GM19240 (cell line): ENCODE data around the gene GSAP.

Source experiments
- DNase-seq: peaks from one replicate; pipeline ENCODE4 v3.0.0; 2011; ENCODE audit warnings: low spot score; ENCODE audit not compliant: insufficient read length

The GSAP gene

DNA sequence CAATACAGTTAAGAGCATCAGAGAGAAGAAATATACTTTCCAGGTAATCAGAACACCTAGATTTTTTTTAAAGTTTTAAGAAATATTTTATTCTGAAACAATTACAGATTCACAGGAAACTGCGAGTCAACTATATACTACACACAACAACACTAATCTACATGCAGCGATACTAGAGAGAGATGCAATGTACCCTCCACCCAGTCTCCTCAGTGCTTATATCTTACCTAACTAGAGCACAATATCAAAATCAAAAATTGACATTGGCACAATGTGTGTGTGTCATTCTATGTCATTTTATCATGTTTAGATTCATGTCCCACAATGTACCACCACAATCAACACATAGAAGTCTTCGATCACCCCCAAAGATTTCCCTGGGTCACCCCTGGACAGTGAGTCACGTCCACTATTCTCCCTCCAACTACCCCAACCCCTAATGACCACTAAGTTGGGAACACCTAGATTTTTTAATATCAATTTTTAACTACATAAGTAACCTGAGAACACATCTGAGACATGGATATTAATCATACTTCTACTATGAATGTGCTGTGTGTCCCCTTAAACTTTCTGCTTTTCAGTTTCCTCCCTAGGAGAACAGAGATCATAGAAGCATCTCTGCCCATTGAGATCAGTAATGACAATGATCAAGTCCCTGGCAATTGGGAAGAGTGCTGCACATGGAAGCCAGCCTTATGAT is 86.5 kb downstream of the GSAP start:
- DNase-seq = no peak

DNA sequence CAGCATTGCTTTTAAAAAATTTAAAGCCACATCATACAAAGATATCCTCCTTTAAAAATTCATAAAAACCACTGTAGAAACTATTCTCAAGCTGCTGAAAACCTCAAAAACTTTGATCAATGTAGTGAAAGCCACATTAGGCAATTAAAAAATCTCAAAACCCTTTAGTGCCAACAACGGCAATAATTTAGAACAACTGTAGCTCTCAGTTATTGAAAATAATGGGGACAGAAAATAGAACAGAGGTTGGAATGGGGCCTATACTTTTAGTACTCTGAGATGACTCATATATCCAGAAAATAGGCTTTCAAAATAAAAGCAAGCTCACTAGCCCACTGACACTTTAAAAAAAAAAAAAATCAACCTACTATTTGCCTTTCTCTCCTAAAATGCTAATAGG is 87.5 kb downstream of the GSAP start:
- no peak for DNase-seq

DNA sequence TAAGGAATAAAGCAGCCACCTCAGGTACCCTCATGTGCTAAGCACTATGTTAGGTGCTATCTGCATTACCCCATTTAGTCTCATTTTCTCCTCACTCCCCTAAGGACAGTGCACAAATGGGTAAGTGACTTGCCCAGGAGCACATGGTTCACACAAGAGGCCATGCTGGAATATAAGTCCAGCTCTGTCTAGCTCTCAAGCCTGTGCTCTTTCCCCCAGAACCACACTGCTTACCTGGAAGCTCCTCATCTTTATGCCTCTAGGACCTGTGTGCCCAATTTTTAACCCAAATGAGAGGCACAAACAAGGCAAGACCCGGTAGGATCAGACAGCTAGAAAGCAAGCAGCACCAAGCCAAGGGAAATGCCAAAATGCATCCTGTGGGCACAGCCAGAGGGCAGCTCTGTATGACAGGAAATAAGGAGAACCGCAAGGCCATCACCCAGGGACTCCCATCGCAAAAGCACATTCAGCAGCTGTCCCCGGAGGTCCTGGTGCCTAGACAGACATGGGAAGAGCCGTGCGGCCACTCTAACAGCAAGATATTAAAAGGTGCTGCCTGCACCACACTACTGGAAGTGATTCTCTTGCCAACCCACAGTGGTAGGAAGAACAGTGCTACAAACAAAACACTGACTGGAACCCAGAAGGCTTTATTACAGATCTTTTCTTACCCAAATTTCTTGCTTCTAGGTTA is 88.1 kb downstream of the GSAP start:
- DNase-seq = no peak

DNA sequence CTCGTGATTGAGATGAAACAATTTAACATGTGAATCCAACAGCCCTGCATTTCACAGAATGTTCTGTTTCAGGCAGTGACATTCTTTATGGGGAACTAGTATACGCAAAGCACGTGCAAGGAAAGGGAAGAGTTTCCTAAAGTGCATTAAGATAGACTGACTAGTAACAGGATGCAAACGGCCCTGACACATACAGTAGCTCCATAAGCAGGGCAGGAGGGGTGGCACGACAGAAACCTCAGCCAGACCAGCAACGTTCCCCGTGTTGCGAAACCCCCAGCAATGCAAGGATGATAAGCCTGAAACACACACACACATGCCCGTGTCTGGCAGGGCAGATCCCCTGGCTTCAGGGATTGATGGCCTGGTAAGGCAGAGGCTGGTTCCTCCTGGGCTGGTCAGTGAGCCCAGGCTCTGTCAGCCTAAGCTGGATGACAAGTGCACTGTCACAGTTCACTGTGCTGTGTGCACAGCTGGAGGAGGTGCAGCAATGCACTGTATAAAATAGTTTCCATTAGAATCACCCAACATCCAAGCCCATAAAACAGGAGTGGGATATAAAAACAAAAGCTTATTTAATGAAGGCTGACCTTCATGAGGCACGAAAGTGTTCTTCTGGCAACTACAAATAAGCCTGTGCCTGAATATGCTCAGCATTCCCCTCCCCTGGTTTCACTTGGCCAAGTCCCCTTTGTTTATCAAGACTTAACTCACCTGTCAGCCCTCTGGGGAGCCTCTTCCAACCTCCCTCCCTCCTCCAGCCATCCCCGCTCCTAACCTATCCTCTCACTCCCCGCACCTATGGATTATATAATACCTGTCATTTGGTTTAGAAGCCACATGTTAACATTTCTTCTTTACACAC is 88.8 kb downstream of the GSAP start:
- DNase-seq = no peak

DNA sequence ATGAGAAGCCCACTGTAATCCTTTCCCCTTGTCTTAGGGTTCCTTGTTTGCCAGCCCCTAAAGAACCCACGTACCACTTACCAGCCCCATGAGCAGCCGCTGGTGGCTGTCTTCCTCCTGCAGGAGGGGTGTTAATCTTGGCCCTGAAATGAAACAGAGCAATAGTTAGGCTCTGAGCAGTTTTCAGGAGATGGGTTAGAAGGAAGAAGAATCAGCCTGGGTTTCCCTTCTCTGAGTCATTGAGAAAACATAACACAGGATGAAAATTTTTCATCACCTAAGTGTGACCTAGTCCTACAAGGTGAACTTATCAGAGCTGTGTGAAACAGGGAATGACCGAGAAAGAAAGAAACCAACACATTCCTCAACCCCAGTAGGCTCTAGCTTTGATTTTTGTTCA is 90.0 kb downstream of the GSAP start:
- DNase-seq = no peak

DNA sequence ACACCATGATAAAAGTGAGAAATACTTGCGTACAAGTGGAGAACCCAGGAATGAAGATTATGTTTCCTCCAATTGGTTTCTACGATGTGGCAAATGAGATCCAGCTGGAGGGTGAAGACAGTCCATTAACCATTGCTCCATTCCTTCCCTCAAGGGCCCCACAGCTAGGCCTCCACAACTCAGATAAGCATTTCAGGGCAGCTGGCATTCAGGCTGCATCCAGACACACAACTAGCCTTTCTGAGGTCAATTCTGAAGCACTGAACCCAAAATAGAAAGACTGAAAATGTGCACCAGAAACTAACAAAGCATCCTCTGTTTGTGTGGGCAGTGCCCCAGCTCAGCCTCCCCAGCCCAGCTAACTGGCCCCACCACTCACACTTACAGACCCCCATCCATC is 94.8 kb downstream of the GSAP start:
- DNase-seq = no peak

DNA sequence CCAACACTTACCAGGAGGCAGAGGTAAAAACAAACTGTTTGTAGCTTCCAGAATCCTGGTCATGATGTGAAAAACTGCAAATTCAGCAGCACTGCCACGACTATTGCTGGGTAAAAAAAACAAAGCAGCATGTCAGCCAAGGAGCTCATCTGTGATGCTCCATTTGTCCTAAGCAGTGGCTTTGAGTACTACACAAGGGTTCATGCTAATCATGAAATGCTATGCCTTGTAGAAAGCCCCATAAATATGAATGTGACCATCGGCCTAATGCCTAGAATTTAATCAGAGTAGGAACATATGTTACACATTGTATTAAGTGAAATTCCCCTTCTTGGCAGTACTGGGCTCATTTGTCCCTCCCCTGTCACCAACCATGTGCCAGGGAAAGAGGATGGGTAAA is 95.4 kb downstream of the GSAP start:
- DNase-seq = no peak

DNA sequence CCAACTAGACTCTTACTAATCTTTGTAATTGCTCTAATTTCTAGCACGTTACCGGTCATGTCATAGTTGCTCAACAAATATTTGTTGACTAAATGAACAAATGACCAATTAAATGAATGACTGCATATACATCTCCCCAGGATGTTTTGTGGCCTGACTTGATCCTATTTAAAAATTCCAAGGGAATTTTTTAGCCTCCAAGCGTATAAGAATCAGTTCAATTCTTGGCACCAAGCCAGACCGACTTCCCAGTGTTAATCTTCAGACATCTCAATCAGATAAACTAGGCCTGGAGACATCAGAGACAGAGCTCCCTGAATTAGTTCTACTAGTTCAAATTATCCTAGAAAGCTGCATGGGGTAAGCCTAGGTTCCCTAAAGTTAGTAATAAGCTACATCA is 96.0 kb downstream of the GSAP start:
- no peak for DNase-seq

DNA sequence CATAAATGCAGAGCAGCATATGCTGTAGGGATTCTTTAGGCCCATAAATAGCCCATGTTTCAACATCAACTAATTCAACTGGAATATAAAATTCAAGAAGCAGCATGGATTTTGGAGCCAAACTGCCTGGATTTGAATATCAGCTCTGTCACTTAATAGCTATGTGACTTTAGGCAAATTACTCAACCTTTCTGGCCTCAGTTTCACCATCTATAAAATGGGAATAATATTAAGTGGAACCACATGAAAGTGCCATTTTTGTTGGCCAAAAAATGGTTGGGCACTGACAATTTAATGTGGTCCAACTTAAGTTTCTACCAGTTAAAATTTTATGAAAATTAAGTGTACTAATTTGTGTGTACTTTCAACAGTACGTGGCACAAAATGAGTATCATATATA is 98.1 kb downstream of the GSAP start:
- DNase-seq = no peak

DNA sequence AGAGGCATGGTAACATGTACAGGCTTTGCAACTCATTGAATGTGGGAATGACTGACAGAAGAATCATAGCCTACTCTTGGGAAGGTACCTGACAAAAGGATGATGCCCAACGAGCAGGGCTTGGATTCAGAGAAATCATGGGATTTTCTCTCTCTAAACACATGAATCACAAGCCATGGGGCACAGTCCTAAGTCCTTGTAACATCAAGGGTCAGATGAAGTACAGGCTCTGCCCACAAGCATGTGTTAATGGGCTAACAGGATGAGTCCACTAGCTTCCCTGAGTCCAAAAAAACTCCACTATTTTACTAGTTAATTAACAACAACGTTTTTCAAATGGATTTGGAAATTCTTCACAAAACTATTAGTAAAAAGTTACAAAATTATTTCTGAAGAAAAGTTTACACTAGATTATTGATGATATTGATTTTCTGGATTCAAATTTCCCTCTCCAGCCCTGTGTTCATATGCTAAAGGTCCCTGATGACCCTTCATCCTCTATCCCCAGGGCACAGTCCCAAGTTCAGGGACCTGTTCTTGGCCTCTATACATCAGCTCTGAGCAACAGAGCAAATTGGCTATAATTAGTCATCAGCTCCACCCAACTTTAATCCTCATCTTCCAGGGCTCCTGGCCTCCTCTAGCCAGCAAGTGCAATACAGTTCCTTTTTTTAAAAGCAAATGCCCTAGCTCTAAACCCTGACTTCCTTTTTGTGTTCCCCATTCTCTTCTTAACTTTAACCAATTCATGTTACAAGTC is 99.8 kb downstream of the GSAP start:
- DNase-seq = no peak

DNA sequence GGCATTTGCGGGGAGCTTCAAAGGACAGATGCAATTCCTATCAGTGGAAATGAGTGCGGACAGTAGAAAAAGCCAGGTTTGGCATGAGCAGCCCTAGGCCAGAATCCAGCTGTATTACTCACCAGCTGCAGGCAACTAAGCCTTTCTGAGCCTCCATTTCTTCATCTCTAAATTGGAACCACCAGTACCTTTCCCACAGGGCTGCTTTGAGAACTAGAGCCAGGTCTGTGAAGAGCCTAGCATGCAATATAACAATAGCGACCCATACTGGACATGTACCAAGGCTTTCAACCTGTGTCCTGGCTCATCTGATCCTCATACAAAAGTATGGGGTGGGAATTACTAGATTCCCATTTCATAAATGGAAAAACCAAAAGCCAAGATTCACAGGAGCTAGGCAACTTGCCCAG is 101.0 kb downstream of the GSAP start:
- no peak for DNase-seq

DNA sequence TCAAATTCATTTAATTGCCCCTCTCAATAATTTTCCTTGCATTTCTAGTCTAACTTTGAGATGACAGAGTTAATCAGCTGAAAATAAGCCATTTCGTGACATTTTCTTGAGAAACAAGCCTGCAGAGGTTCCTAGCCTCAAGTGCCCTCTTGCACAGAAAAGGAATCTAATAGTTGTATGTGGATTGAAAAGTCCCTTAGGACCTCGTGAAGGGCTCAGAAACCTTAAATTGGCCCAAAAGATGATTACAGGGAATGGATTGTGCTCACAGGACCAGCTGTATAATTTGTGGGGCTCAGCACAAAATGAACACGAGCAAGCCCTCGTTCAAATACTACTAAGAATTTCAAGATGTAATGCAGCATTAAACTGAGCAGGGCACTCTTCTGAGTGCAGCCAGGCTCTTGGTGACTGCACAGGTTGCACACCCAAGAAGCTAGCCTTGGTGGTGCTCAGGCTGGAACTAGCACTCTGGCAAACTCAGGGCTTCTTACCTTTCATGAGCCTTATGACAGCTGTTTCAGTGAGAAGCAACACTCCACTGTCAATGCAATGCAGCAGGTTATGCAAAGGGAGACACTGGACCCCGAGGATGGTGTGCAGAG is 102.2 kb downstream of the GSAP start:
- no peak for DNase-seq

DNA sequence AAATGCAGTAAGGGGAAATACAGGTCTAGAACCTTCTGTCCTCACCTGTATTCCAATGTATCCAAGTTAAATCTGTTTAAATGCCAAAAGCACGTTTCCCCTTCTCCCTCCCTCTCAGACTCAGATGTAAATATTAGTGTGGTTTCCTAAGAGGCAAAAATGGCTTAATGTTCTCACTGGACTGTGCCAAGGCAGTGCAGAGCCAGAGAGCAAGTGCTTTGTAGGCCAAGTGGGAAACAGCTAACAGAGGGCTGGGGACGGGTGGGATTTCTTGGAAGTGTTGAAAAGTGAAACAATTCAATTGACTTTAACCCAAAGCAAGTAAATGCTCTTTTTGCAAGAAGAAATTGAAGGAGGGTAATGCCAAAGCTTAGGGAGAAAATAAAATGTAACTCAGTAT is 103.1 kb downstream of the GSAP start:
- no peak for DNase-seq

DNA sequence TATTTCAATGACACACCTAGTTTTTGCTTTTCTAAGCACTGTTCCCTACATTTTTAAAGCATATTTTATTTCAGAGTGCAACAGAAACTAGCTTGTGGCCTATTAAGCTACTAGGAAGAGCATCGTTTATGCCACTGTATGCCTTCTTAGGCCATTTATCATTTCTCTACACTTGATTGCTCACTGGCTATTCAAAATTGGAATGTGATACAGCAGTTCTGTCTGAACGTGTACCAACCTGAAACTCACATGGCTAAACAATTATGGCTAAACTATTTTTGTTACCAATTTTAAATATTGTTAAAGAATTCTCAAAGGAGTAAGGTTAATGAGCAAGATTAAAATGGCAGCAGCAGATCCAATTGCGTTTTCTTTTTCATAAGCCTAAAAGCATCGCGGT is 105.2 kb downstream of the GSAP start:
- no peak for DNase-seq

DNA sequence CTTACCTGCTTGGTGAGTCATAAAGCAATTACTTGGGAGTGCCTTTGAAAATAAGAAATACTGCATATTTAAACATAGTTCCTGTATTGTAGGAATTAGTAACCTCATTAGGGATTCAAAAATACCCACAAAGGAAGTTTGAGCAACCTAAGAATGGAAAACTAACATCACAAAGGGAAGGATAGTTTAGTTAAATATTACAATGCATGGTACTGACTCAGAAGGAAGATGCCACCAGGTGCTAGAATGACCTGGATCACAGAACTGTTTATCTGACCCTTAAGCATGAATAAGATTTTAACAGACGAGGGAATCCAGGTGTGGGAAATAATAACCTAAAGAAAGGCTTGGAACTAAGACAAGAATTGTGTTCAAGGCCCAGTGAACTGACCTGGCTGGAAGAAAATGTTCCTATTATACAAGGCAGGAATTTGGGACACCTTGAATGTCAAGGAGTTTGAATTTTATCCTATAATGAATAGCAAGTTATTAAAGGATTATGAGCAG is 106.4 kb downstream of the GSAP start:
- DNase-seq = no peak

DNA sequence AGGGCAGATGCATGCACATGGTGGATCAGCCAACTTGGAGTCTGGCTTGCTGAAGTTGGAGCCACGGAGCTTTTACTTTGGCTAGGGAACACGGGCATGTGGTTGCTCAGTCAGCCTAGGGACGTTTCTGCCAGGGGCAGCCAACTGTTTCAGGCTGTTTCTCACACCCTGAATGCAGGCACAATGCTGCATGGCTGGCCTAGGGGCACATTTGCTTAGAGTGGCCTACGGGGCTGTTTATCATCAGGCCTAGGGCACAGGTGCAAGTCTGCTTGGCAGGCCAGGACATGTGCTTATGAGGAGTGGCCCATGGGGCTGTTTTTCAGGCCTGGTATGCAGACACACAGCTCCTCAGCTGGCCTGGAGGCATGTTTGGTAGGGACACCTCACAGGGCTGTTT is 107.4 kb downstream of the GSAP start:
- DNase-seq = no peak

DNA sequence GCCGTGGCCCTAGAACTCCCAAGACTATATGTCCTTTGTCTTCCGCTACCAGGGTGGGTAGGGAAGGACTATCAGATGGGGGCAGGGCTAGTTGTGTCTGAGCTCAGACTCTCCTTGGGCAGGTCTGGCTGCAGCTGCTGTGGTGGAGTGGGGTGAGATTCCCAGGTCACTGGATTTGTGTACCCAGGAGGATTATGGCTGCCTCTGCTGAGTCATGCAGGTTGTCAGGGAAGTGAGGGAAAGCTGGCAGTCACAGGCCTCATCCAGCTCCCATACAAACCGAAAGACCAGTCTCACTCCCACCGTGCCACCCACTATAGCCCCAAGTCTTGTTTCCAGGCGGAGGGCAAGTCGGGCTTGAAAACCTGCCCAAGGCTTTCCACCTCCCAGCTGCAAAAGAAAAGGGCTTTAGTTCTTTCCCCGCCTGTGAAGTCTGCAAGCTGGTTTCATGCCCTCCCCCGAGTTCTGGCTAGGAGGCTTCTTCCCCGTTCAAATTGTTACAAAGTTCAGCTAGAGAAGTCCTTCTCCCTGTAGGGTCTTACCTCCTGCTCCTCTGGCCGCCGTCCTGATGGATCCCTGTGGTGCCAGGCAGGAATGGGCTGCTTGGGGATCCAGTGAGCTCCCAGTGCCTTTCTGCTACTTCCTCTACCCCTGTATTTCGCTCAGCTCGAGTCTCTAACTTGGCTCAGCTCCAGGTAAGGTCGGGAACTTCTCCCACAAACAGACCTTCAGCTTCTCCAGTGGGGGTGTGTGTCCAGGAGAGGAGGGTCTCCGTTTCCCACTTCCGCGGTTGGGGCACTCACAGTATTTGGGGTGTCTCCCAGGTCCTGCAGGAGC is 109.7 kb downstream of the GSAP start:
- DNase-seq = no peak

DNA sequence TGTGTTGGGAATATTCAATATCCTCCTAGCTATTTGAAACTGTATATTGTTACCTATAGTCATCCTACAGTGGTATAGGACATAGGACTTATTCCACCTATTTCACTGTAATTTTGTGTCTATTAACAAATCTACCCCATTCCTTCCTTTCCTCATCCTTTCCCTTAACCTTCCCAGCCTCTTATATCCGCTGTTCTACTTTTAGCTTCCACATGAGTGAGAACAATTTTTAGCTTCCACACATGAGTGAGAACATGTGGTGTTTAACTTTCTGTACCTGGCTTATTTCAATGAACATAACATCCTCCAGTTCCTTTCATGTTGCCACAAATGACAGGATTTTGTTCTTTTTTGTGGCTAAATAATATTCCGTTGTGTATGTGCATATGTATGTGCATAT is 120.6 kb downstream of the GSAP start:
- no peak for DNase-seq

DNA sequence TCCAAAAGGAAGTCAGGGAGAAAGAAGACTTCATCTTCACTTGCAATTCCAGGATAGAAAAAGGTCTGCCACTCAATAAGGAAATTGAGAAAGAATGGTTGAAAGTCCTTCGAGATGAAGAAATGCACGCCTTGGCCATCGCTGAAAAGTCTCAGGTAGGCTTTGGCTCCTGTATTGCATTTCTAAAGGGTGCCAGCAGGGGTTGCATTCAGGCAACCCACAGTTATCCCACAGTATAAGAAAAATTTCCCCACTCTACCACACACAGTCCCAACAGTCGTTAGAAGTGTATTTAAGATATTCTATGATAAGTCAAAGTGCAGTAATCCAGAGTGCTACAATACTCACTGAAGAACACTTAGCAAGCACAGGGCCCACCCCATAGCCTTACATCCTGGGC is 123.1 kb downstream of the GSAP start:
- DNase-seq = no peak

DNA sequence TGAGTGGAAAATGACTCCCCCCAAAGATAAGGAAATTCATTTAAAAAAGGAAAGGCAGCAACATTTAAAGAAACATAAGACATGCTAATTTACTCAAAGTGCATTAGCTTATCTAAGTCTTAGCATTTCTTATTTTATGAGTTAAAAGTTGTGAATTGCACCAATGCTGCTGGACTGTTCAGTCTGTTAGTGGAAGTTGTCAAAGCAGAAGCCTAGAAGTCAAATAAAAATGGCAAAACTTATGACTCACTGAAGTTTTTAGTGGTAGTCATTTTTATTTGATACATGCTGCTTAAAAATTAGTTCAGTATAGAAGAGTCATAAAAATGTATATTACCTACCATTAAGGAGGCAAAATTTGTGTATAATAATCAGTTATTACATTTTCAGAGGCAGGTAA is 125.7 kb downstream of the GSAP start:
- DNase-seq = no peak
